Lower leg skin (tissue), 4 donors: ENCODE measurements around the gene ZIC4. TPM values are rescaled to one million over a fixed set of nuclear protein-coding genes. Genes with fewer than 3 reads are reported as not detected.

Source experiments
- DNase-seq, 2 donors: peaks; one replicate each; pipeline ENCODE4 v3.0.0-alpha.2; 2019; ENCODE audit warnings: low spot score in 2 of 2
- H3K4me3 ChIP-seq: fragments of 200-600 bp; sonication (generic); 2 replicates; pipeline ENCODE4 v1.5.1; 2017; ENCODE audit warnings: mild to moderate bottlenecking, low read depth; ENCODE audit not compliant: poor library complexity, severe bottlenecking
- POLR2A ChIP-seq, 2 donors: fragments of 450-650 bp; IDR thresholded peaks; one replicate each; pipeline ENCODE4 v1.6.1; 2016 to 2017; ENCODE audit warnings: antibody characterized with exemption in 2 of 2, mild to moderate bottlenecking in 1 of 2, moderate library complexity in 1 of 2
- WGBS, 2 donors: methylation state at CpG; one replicate each; pipeline ENCODE4 v1.1.5; 2018; 5-methylcytosine and 5-hydroxymethylcytosine counted together
- intact Hi-C: fragments of 100-400 bp; cut with DNase I; formaldehyde crosslinking; loops from one replicate; pipeline ENCODE4 v1.15.0; 2023; ENCODE audit warnings: low total_unique reads
- total RNA-seq, 4 donors: library from RNA; depleted of rRNA; stranded (reverse); fragments of >200 nt; gene quantifications; one replicate each; pipeline ENCODE4 v1.1.0, GENCODE V29; 2016
- TF ChIP-seq, protein P1 (sequence below), 3 donors: fragments of 450-650 bp; IDR thresholded peaks; one replicate each; pipeline ENCODE4 v1.5.1; 2016; ENCODE audit warnings: antibody characterized with exemption in 3 of 3, mild to moderate bottlenecking in 3 of 3, moderate library complexity in 2 of 3

ZIC4 gene
- total RNA-seq, 4 donors from 2014 or later: 0.10 TPM; not detected in 2

GRCh38 chr3:147393943-147394883 lies 12.1 kb downstream of the ZIC4 start:
- WGBS, 2 donors: 13% methylated on average over 31 of the region's 31 CpGs
- H3K4me3 ChIP-seq: no peak overlapping the region
- intact Hi-C loops: loop anchor here (5.0 kb wide), 1 partner anchor 308 kb away; no protein-coding TSS in a partner anchor
- TF ChIP-seq POLR2A (IDR thresholded peaks at IDR 0.05): no peak
- TF ChIP-seq, protein P1, sequence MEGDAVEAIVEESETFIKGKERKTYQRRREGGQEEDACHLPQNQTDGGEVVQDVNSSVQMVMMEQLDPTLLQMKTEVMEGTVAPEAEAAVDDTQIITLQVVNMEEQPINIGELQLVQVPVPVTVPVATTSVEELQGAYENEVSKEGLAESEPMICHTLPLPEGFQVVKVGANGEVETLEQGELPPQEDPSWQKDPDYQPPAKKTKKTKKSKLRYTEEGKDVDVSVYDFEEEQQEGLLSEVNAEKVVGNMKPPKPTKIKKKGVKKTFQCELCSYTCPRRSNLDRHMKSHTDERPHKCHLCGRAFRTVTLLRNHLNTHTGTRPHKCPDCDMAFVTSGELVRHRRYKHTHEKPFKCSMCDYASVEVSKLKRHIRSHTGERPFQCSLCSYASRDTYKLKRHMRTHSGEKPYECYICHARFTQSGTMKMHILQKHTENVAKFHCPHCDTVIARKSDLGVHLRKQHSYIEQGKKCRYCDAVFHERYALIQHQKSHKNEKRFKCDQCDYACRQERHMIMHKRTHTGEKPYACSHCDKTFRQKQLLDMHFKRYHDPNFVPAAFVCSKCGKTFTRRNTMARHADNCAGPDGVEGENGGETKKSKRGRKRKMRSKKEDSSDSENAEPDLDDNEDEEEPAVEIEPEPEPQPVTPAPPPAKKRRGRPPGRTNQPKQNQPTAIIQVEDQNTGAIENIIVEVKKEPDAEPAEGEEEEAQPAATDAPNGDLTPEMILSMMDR (IDR thresholded peaks at IDR 0.05): no peak
- DNase-seq: peak in 1 of 2 donors; percentile 88

DNA sequence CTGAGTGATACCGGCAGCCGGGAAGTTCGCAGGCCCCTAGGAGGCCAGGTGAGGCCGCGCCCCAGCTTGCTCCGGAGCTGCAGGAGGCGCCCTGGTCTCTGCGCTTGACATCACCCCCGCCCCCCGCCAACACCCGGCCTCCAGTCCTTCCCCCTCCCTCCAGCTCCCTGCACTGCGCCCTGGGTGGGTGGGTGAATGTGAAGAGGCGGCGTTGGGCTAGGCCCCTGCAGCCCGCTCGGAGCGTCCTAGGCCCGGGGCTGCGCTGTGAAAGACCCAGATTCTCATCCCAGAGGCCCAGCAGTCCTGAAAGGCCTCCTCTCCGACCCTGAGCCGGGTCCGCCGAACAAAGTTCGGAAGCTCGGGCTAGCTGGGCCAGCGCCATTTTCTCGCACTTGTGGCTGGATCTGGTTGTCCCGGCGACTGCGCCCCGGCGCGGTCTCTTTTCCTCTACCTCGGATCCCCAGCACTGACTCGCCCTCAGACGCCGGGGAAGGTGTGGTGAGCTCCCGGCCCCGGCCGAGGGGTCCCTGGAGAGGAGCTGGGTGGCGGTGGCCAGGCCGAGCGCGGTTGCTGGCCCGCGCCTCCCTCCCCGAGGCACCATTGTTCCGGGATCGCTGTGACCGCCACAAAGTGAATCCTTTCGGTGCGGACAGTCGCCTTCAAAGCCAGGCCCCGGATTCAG lies 12.9 kb downstream of the ZIC4 start:
- TF ChIP-seq, protein P1 (IDR thresholded peaks at IDR 0.05): no peak
- TF ChIP-seq POLR2A (IDR thresholded peaks at IDR 0.05): no peak
- intact Hi-C loops: loop anchor here (5.0 kb wide), 1 partner anchor 309 kb away; no protein-coding TSS in a partner anchor
- WGBS, 2 donors: 2 to 4% methylated on average over 33 to 52 of the region's 54 CpGs
- DNase-seq: peak in 1 of 2 donors; percentile 92
- H3K4me3 ChIP-seq: peak overlapping the region; percentile 33

GRCh38 chr3:147392625-147392946 lies 13.8 kb downstream of the ZIC4 start:
- 3 to 6% methylated on average over 15 of the region's 15 CpGs for WGBS, 2 donors
- TF ChIP-seq, protein P1 (IDR thresholded peaks at IDR 0.05): no peak
- TF ChIP-seq POLR2A (IDR thresholded peaks at IDR 0.05): no peak
- peak overlapping the region; percentile 13 for H3K4me3 ChIP-seq
- intact Hi-C loops: loop anchor here (5.0 kb wide), 1 partner anchor 310 kb away; no protein-coding TSS in a partner anchor
- no peak for DNase-seq

- DNase-seq: peak; percentile 57 to 94
- peak overlapping the region; percentile 13 for H3K4me3 ChIP-seq
- 2 to 5% methylated on average over 40 to 51 of the region's 51 CpGs for WGBS, 2 donors
- intact Hi-C loops: loop anchor here (5.0 kb wide), 1 partner anchor 310 kb away; no protein-coding TSS in a partner anchor
- no peak for TF ChIP-seq POLR2A (IDR thresholded peaks at IDR 0.05)
- TF ChIP-seq, protein P1 (IDR thresholded peaks at IDR 0.05): no peak
Observed at GRCh38 chr3:147391781-147392624, 14.3 kb downstream of the ZIC4 start.
